Stimulated activated CD4-positive, alpha-beta T cell treated with anti-CD3 and anti-CD28 coated beads, Interleukin-12 subunit alpha, Interleukin-12 subunit beta, amount 100 ng/mL, for 48 hours (primary cell): ENCODE measurements around the gene MYPOP.
"Not testable (repeated sequence)": the region's sequence is repeated elsewhere in the genome, so short reads cannot be mapped to it uniquely, and the experiment has no call there.

Experiments used
- DNase-seq, 3 donors: peaks; one replicate each; pipeline ENCODE4 v3.0.0-alpha.2; 2020; ENCODE audit warnings: low read depth in 2 of 3, low spot score in 1 of 3

Gene MYPOP

GRCh38 chr19:45884682-45885555 is 17.5 kb downstream of the MYPOP start:
- DNase-seq: no peak

GRCh38 chr19:45883881-45884681 is 18.3 kb downstream of the MYPOP start:
- DNase-seq: no peak

- DNase-seq: no peak
These were observed 18.9 kb downstream of the MYPOP start for GRCh38 chr19:45883586-45883880.

GRCh38 chr19:45882652-45883585 is 19.5 kb downstream of the MYPOP start:
- DNase-seq: peak; percentile 69 to 85 (median 81)

- no peak for DNase-seq
These were observed 20.4 kb downstream of the MYPOP start for GRCh38 chr19:45881909-45882528.

- DNase-seq: no peak
These were observed 21.1 kb downstream of the MYPOP start for GRCh38 chr19:45881082-45881908.

GRCh38 chr19:45879971-45880370 is 22.4 kb downstream of the MYPOP start:
- DNase-seq: no peak

GRCh38 chr19:45879055-45879454 is 23.4 kb downstream of the MYPOP start:
- DNase-seq: no peak

GRCh38 chr19:45878043-45878794 is 24.2 kb downstream of the MYPOP start:
- no peak for DNase-seq

GRCh38 chr19:45876411-45877197 is 25.8 kb downstream of the MYPOP start:
- no peak for DNase-seq

- peak in 1 of 3 donors; percentile 36 for DNase-seq
These were observed 26.3 kb downstream of the MYPOP start for GRCh38 chr19:45876161-45876410.

- no peak for DNase-seq
These were observed 27.8 kb downstream of the MYPOP start for GRCh38 chr19:45874620-45874966.

- no peak for DNase-seq
These were observed 29.1 kb downstream of the MYPOP start for GRCh38 chr19:45873219-45873772.

- DNase-seq: no peak
These were observed 30.1 kb downstream of the MYPOP start for GRCh38 chr19:45872095-45872919.

GRCh38 chr19:45870798-45871197 is 31.6 kb downstream of the MYPOP start:
- no peak for DNase-seq

- not testable (repeated sequence) for DNase-seq
These were observed 35.2 kb downstream of the MYPOP start for GRCh38 chr19:45867241-45867640.

- DNase-seq: no peak
These were observed 35.8 kb downstream of the MYPOP start for GRCh38 chr19:45866400-45867176.
